ENCODE data around the gene MRPL50. TPM values are rescaled to one million over a fixed set of nuclear protein-coding genes. Genes with fewer than 3 reads are reported as not detected.
"Not testable (repeated sequence)": the region's sequence is repeated elsewhere in the genome, so short reads cannot be mapped to it uniquely, and the experiment has no call there.

MRPL50 gene
- polyA plus RNA-seq, 2 of the 4 experiments (the other 2 are of a cell fraction), result 24.7 to 42.5 TPM

GRCh38 chr9:101387871-101388506 is 10.4 kb downstream of the MRPL50 start:
- ChIA-PET POLR2A (interaction anchor here (1.6 kb wide), 1 partner anchor 10 kb away, joined by 8 read pairs; the partner anchor contains the start of genes MRPL50 and ZNF189), CTCF (interaction anchor here (0.6 to 3.5 kb wide), 45 partner anchors 8 to 801 kb away, joined by 3 to 43 read pairs (median 4); partner anchors contain the start of genes MRPL50 and ZNF189)
- FAIRE-seq (no peak), DNase-seq (ENCODE audit: low read depth in 1 of 2, low spot score in 1 of 2) (peak in 1 of 2 experiments; percentile 82), ATAC-seq (peak; percentile 98 to 99)
- peak; percentile 85 for TF ChIP-seq SMC3 (IDR thresholded peaks at IDR 0.05)
- TF ChIP-seq CTCF (IDR thresholded peaks at IDR 0.05), result peak; percentile 74
- peak; percentile 84 for TF ChIP-seq RAD21 (conservative IDR thresholded peaks at IDR 0.05 in 1 of 2, IDR thresholded peaks at IDR 0.05 in 1 of 2)
- no peak for TF ChIP-seq FOSB (CRISPR knock-in tag; IDR thresholded peaks at IDR 0.05)
- 0 out of 5 replicates have a peak, but pooled peaks of 1 of the 2 experiments have one; percentile 21 for TF ChIP-seq JUN (IDR thresholded peaks at IDR 0.05)
- peak overlapping the region; percentile 68 to 82 for H3K27ac ChIP-seq
- peaks cover 44% of the 10 kb centered on the region for H3K4me1 ChIP-seq
- H3K4me3 ChIP-seq, result no peak overlapping the region
- H3K4me2 ChIP-seq, result peak overlapping the region; percentile 41; the same call in 2 of the 3 replicates
- peaks cover 5% of the 10 kb centered on the region; the same call in 2 of the 3 replicates for H3K9me3 ChIP-seq
- WGBS (ENCODE audit: missing lambda C conversion rate), result 40% methylated on average over 6 of the region's 6 CpGs

GRCh38 chr9:101384873-101385536 is 13.4 kb downstream of the MRPL50 start, which contains the start of gene BAAT:
BAAT (minus strand) TSS chr9:101385006; CDS start chr9:101371404, 13,602 bp downstream.
- H3K9me3 ChIP-seq; FAIRE-seq; H3K4me3 ChIP-seq; DNase-seq (ENCODE audit: low read depth in 1 of 2, low spot score in 1 of 2); ATAC-seq; POLR2A ChIA-PET: not testable (repeated sequence)
- CTCF ChIA-PET, result interaction anchor here (3.0 kb wide), 1 partner anchor 74 kb away, joined by 13 read pairs; no protein-coding TSS in a partner anchor
- Histone ChIP-seq H3K4me1 (peaks cover 62% of the 10 kb centered on the region), H3K4me2 (peak within 1 kb of the TSS; percentile 63), H3K27ac (peak within 1 kb of the TSS; percentile 70 to 81)
- whole genome bisulfite sequencing (ENCODE audit: missing lambda C conversion rate), result 92% methylated on average over 11 of the region's 11 CpGs

GRCh38 chr9:101383361-101383760 is 15.1 kb downstream of the MRPL50 start:
- H3K4me1 ChIP-seq, result peaks cover 54% of the 10 kb centered on the region
- TF ChIP-seq TP53 (CRISPR knock-in tag; IDR thresholded peaks at IDR 0.05) (no peak), BHLHE40 (IDR thresholded peaks at IDR 0.05; ENCODE audit: low read depth, low read length) (no peak), MAFK (IDR thresholded peaks at IDR 0.05; ENCODE audit: partially characterized antibody) (no peak)
- no peak for DNase-seq (ENCODE audit: low read depth in 1 of 2, low spot score in 1 of 2)
- ChIA-PET CTCF (interaction anchor here (1.3 to 3.3 kb wide), 4 partner anchors 10 to 72 kb away, joined by 3 to 13 read pairs (median 9); no protein-coding TSS in a partner anchor), POLR2A (no interaction called here)
- 33% methylated on average over 2 of the region's 2 CpGs for WGBS (ENCODE audit: missing lambda C conversion rate)
- peaks cover 5% of the 10 kb centered on the region; the same call in 2 of the 3 replicates for H3K9me3 ChIP-seq
- peak in 1 of 2 experiments; percentile 25; a peak in 2 of 6 replicates for ATAC-seq
- peak overlapping the region; percentile 70 to 81 for H3K27ac ChIP-seq
- H3K4me2 ChIP-seq, result peak overlapping the region; percentile 63
- H3K4me3 ChIP-seq, result peak overlapping the region; percentile 27
- FAIRE-seq, result no peak

GRCh38 chr9:101381833-101382342 is 16.5 kb downstream of the MRPL50 start:
- peak; percentile 86 for FAIRE-seq
- Histone ChIP-seq H3K4me3 (peak overlapping the region; percentile 27), H3K4me2 (peak overlapping the region; percentile 63), H3K27ac (peak overlapping the region; percentile 68 to 70), H3K9me3 (peaks cover 11% of the 10 kb centered on the region; the same call in 2 of the 3 replicates), H3K4me1 (peaks cover 45% of the 10 kb centered on the region)
- CTCF ChIA-PET, result interaction anchor here (1.2 to 3.3 kb wide), 6 partner anchors 9 to 781 kb away, joined by 3 to 13 read pairs (median 8); no protein-coding TSS in a partner anchor
- no peak for DNase-seq (ENCODE audit: low read depth in 1 of 2, low spot score in 1 of 2)
- no peak for ATAC-seq
- no peak for TF ChIP-seq CEBPB (IDR thresholded peaks at IDR 0.05)
- TF ChIP-seq E2F6 (IDR thresholded peaks at IDR 0.05; ENCODE audit: borderline replicate concordance, low read depth), result no peak
- no peak for TF ChIP-seq POLR2AphosphoS2 (conservative IDR thresholded peaks at IDR 0.05; ENCODE audit: low read length)
- TF ChIP-seq ZFP36 (IDR thresholded peaks at IDR 0.05; ENCODE audit: borderline replicate concordance, partially characterized antibody), result no peak
- no peak for TF ChIP-seq FOSL2 (IDR thresholded peaks at IDR 0.05)
- TF ChIP-seq FOSL2 (CRISPR knock-in tag; IDR thresholded peaks at IDR 0.05), result no peak
- no peak for TF ChIP-seq ZC3H11A (IDR thresholded peaks at IDR 0.05)
- no peak for TF ChIP-seq HDAC2 (IDR thresholded peaks at IDR 0.05)
- TF ChIP-seq KDM5A (IDR thresholded peaks at IDR 0.05), result no peak
- no peak for TF ChIP-seq CBX8 (IDR thresholded peaks at IDR 0.05)
- no peak for TF ChIP-seq CBX2 (IDR thresholded peaks at IDR 0.05; ENCODE audit: borderline replicate concordance, low read depth)
- no peak for TF ChIP-seq KDM1A (IDR thresholded peaks at IDR 0.05; ENCODE audit: low read depth)
- TF ChIP-seq TP53 (CRISPR knock-in tag; IDR thresholded peaks at IDR 0.05), result no peak
- 86% methylated on average over 2 of the region's 2 CpGs for WGBS (ENCODE audit: missing lambda C conversion rate)
- POLR2A ChIA-PET, result interaction anchor here (1.0 kb wide), 1 partner anchor 9 kb away, joined by 3 read pairs; no protein-coding TSS in a partner anchor

All from A549 (cell line).